ENCODE results near the gene ZNF775.
A peak's percentile ranks its signal among the peaks of the same experiment; 100 is the strongest.

ZNF775 gene

GRCh38 chr7:150425670-150426069 is 46.5 kb downstream of the ZNF775 start:
- Histone ChIP-seq H3K27me3 (ENCODE audit: insufficient read depth, poor library complexity, severe bottlenecking) (no peaks in the 10 kb centered on the region), H3K4me3 (replicated peaks; ENCODE audit: insufficient read depth, low read length) (no peak overlapping the region), H3K27ac (replicated peaks) (no peak overlapping the region)
- no peak for DNase-seq (ENCODE audit: low read depth in 1 of 2, low spot score in 1 of 2)
- TF ChIP-seq SPI1 (IDR thresholded peaks at IDR 0.05; ENCODE audit: borderline replicate concordance, low read depth) (no peak), POLR2AphosphoS5 (IDR thresholded peaks at IDR 0.05; ENCODE audit: low read depth) (no peak), REST (IDR thresholded peaks at IDR 0.05; ENCODE audit: insufficient replicate concordance, low read depth) (no peak), GABPA (IDR thresholded peaks at IDR 0.05; ENCODE audit: low read depth) (no peak), CTCF (IDR thresholded peaks at IDR 0.05; ENCODE audit: insufficient read depth, low read length) (no peak)

- TF ChIP-seq SPI1 (IDR thresholded peaks at IDR 0.05; ENCODE audit: borderline replicate concordance, low read depth) = peak; percentile 63; the same call in 1 of the 2 replicates
- TF ChIP-seq CTCF (IDR thresholded peaks at IDR 0.05; ENCODE audit: insufficient read depth, low read length) = no peak
- no peak for TF ChIP-seq REST (IDR thresholded peaks at IDR 0.05; ENCODE audit: insufficient replicate concordance, low read depth)
- no peak for TF ChIP-seq GABPA (IDR thresholded peaks at IDR 0.05; ENCODE audit: low read depth)
- peak; percentile 85 for TF ChIP-seq POLR2AphosphoS5 (IDR thresholded peaks at IDR 0.05; ENCODE audit: low read depth)
- Histone ChIP-seq H3K27ac (replicated peaks) (peak overlapping the region; percentile 60), H3K4me3 (replicated peaks; ENCODE audit: insufficient read depth, low read length) (no peak overlapping the region), H3K27me3 (ENCODE audit: insufficient read depth, poor library complexity, severe bottlenecking) (no peaks in the 10 kb centered on the region)
- peak; percentile 23 to 84 for DNase-seq (ENCODE audit: low read depth in 1 of 2, low spot score in 1 of 2)
Measured at GRCh38 chr7:150428671-150429451, 49.7 kb downstream of the ZNF775 start.

- H3K27me3 ChIP-seq (ENCODE audit: insufficient read depth, poor library complexity, severe bottlenecking) = no peaks in the 10 kb centered on the region
- no peak overlapping the region for H3K27ac ChIP-seq (replicated peaks)
- no peak for TF ChIP-seq REST (IDR thresholded peaks at IDR 0.05; ENCODE audit: insufficient replicate concordance, low read depth)
- no peak for TF ChIP-seq GABPA (IDR thresholded peaks at IDR 0.05; ENCODE audit: low read depth)
- TF ChIP-seq CTCF (IDR thresholded peaks at IDR 0.05; ENCODE audit: insufficient read depth, low read length) = no peak
- TF ChIP-seq POLR2AphosphoS5 (IDR thresholded peaks at IDR 0.05; ENCODE audit: low read depth) = no peak
- TF ChIP-seq SPI1 (IDR thresholded peaks at IDR 0.05; ENCODE audit: borderline replicate concordance, low read depth) = no peak
- DNase-seq (ENCODE audit: low read depth in 1 of 2, low spot score in 1 of 2) = no peak
- H3K4me3 ChIP-seq (replicated peaks; ENCODE audit: insufficient read depth, low read length) = no peak overlapping the region
Measured at GRCh38 chr7:150429699-150430098, 50.6 kb downstream of the ZNF775 start.

All from HL-60 (cell line).